WTC11 (cell line): ENCODE data around the gene SLC25A26. TPM values are rescaled to one million over a fixed set of nuclear protein-coding genes. Genes with fewer than 3 reads are reported as not detected.
"Not testable (repeated sequence)": the region's sequence is repeated elsewhere in the genome, so short reads cannot be mapped to it uniquely, and the experiment has no call there.

ENCODE experiments used
- ATAC-seq: fragments of 200-7000 bp; cut with Tn5 transposase; 2 replicates; pipeline ENCODE4 v1.10.0; 2021; ENCODE audit warnings: mild to moderate bottlenecking, moderate library complexity
- CTCF ChIA-PET: fragments of 300-600 bp; sonication (Branson Sonifier 250); formaldehyde crosslinking; loops from one replicate; lab custom pipeline; 2021; ENCODE audit warnings: antibody characterized with exemption; lab: Charles Lee
- POLR2A ChIA-PET: fragments of 350-600 bp; sonication (Branson Sonifier 250); formaldehyde crosslinking; loops from one replicate; lab custom pipeline; 2021; ENCODE audit warnings: antibody characterized with exemption; lab: Charles Lee
- DNase-seq: peaks from one replicate; pipeline ENCODE4 v3.0.0; 2021; ENCODE audit warnings: low spot score
- H3K27ac Mint-ChIP-seq: 2 replicates; pipeline ENCODE4 v1.8.0; 2021; ENCODE audit warnings: mixed read lengths
- H3K27me3 Mint-ChIP-seq: 2 replicates; pipeline ENCODE4 v1.8.0; 2021; ENCODE audit warnings: low read depth, mild to moderate bottlenecking, moderate library complexity, mixed read lengths
- H3K36me3 Mint-ChIP-seq: 2 replicates; pipeline ENCODE4 v1.8.0; 2021; ENCODE audit warnings: mixed read lengths
- H3K4me1 Mint-ChIP-seq: 2 replicates; pipeline ENCODE4 v1.8.0; 2022; ENCODE audit warnings: mixed read lengths
- H3K4me3 Mint-ChIP-seq: 2 replicates; pipeline ENCODE4 v1.8.0; 2021; ENCODE audit warnings: mild to moderate bottlenecking, moderate library complexity, mixed read lengths
- H3K9me3 Mint-ChIP-seq: 2 replicates; pipeline ENCODE4 v1.8.0; 2021; ENCODE audit warnings: mixed read lengths
- CBFB ChIP-seq: sonication (generic); formaldehyde crosslinking; IDR thresholded peaks from 2 replicates; pipeline ENCODE4 v1.8.1; 2022; ENCODE audit warnings: mild to moderate bottlenecking, low read depth, missing genetic modification reagents
- CREB1 ChIP-seq: sonication (generic); formaldehyde crosslinking; IDR thresholded peaks from 2 replicates; pipeline ENCODE4 v1.8.0; 2023; ENCODE audit warnings: mild to moderate bottlenecking, missing genetic modification reagents
- CREM ChIP-seq: sonication (generic); formaldehyde crosslinking; IDR thresholded peaks from 2 replicates; pipeline ENCODE4 v1.8.1; 2022; ENCODE audit warnings: mild to moderate bottlenecking, missing genetic modification reagents, moderate library complexity
- CTCF ChIP-seq: fragments of 200-600 bp; IDR thresholded peaks from 2 replicates; pipeline ENCODE4 v1.8.0; 2022; ENCODE audit warnings: antibody characterized with exemption
- GRHL2 ChIP-seq: fragments of 250-450 bp; sonication (Bioruptor Pico); IDR thresholded peaks from 2 replicates; pipeline ENCODE4 v1.8.0; 2022; ENCODE audit warnings: mild to moderate bottlenecking, moderate library complexity; ENCODE audit not compliant: insufficient replicate concordance, severe bottlenecking
- GTF2I ChIP-seq: fragments of 250-450 bp; sonication (Bioruptor Pico); conservative IDR thresholded peaks from 2 replicates; pipeline ENCODE4 v1.4.0; 2021; ENCODE audit warnings: mild to moderate bottlenecking
- IRF1 ChIP-seq: sonication (generic); formaldehyde crosslinking; IDR thresholded peaks from 2 replicates; pipeline ENCODE4 v1.8.0; 2023; ENCODE audit warnings: missing genetic modification reagents
- JAZF1 ChIP-seq: fragments of 250-450 bp; sonication (Bioruptor Pico); IDR thresholded peaks from 2 replicates; pipeline ENCODE4 v1.9.0; 2021; ENCODE audit warnings: moderate library complexity, mild to moderate bottlenecking, inconsistent platforms
- JUN ChIP-seq: sonication (generic); formaldehyde crosslinking; IDR thresholded peaks from 2 replicates; pipeline ENCODE4 v1.8.0; 2023; ENCODE audit warnings: mild to moderate bottlenecking, missing genetic modification reagents
- NFATC4 ChIP-seq: fragments of 250-450 bp; sonication (Bioruptor Pico); IDR thresholded peaks from 2 replicates; pipeline ENCODE4 v1.9.0; 2021; ENCODE audit warnings: mild to moderate bottlenecking
- NFYB ChIP-seq: sonication (generic); formaldehyde crosslinking; conservative IDR thresholded peaks from 2 replicates; pipeline ENCODE4 v1.8.0; 2022; ENCODE audit warnings: low read depth, missing genetic modification reagents
- PRRX2 ChIP-seq: fragments of 250-450 bp; sonication (Bioruptor Pico); IDR thresholded peaks from 2 replicates; pipeline ENCODE4 v1.8.0; 2021; ENCODE audit warnings: mild to moderate bottlenecking
- RORB ChIP-seq: fragments of 250-450 bp; sonication (Bioruptor Pico); IDR thresholded peaks from 2 replicates; pipeline ENCODE4 v1.9.0; 2021; ENCODE audit warnings: mild to moderate bottlenecking
- SP1 ChIP-seq: sonication (generic); formaldehyde crosslinking; conservative IDR thresholded peaks from 2 replicates; pipeline ENCODE4 v1.8.1; 2022; ENCODE audit warnings: missing genetic modification reagents
- STAT6 ChIP-seq: sonication (generic); formaldehyde crosslinking; conservative IDR thresholded peaks from 2 replicates; pipeline ENCODE4 v1.8.1; 2023; ENCODE audit warnings: mild to moderate bottlenecking, low read depth, missing genetic modification reagents, moderate library complexity
- TEAD1 ChIP-seq: sonication (generic); formaldehyde crosslinking; IDR thresholded peaks from 2 replicates; pipeline ENCODE4 v1.8.0; 2022; ENCODE audit warnings: mild to moderate bottlenecking, missing genetic modification reagents
- ZNF416 ChIP-seq: fragments of 250-450 bp; sonication (Bioruptor Pico); IDR thresholded peaks from 2 replicates; pipeline ENCODE4 v1.9.0; 2021; ENCODE audit warnings: mild to moderate bottlenecking, inconsistent platforms
- total RNA-seq: library from RNA; stranded (reverse); gene quantifications from 3 replicates; pipeline ENCODE4 v1.2.3, GENCODE V29; 2021
- TF ChIP-seq, protein P1 (sequence below): sonication (generic); formaldehyde crosslinking; IDR thresholded peaks from 2 replicates; pipeline ENCODE4 v1.8.1; 2022; ENCODE audit warnings: low read depth, missing genetic modification reagents, borderline replicate concordance
- TF ChIP-seq, protein P2 (sequence below): sonication (generic); formaldehyde crosslinking; IDR thresholded peaks from 2 replicates; pipeline ENCODE4 v1.8.0; 2022; ENCODE audit warnings: mild to moderate bottlenecking, missing genetic modification reagents
- TF ChIP-seq, protein P3 (sequence below): sonication (generic); formaldehyde crosslinking; IDR thresholded peaks from 2 replicates; pipeline ENCODE4 v1.8.1; 2023; ENCODE audit warnings: mild to moderate bottlenecking, missing genetic modification reagents, moderate library complexity

SLC25A26 gene
- total RNA-seq, 1 experiment from 2014 or later, result 29.1 TPM

GRCh38 chr3:66280304-66280703 lies 59.5 kb downstream of the SLC25A26 start:
- POLR2A ChIA-PET, result no interaction called here
- no peak for TF ChIP-seq TEAD1 (CRISPR knock-in tag)
- TF ChIP-seq ZNF416 (CRISPR knock-in tag), result no peak
- TF ChIP-seq NFATC4 (CRISPR knock-in tag), result no peak
- no peak for TF ChIP-seq RORB (CRISPR knock-in tag)
- Mint-ChIP-seq H3K27me3 (no peaks in the 10 kb centered on the region), H3K9me3 (peaks cover 2% of the 10 kb centered on the region; the same call in 1 of the 2 replicates), H3K4me1 (peaks cover 21% of the 10 kb centered on the region), H3K27ac (no peak overlapping the region), H3K4me3 (no peak overlapping the region), H3K36me3 (no peaks in the 10 kb centered on the region)
- no peak for ATAC-seq
- CTCF ChIA-PET, result interaction anchor here (0.6 to 5.1 kb wide), 2 partner anchors 27 to 93 kb away, joined by 3 to 54 read pairs; no protein-coding TSS in a partner anchor
- DNase-seq, result no peak

DNA sequence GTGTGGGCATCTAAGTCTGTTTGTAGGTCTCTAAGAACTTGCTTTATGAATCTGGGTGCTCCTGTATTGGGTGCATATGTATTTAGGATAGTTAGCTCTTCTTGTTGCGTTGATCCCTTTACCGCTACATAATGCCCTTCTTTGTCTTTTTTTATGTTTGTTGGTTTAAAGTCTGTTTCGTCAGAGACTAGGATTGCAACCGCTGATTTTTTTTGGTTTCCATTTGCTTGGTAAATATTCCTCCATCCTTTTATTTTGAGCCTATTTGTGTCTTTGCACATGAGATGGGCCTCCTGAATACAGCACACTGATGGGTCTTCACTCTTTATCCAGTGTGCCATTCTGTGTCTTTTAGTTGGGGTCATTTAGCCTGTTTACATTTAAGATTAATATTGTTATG lies 71.1 kb downstream of the SLC25A26 start:
- POLR2A ChIA-PET, ATAC-seq, H3K36me3 Mint-ChIP-seq, CTCF ChIA-PET, DNase-seq, H3K27me3 Mint-ChIP-seq, H3K4me3 Mint-ChIP-seq, H3K27ac Mint-ChIP-seq: not testable (repeated sequence)
- H3K9me3 Mint-ChIP-seq, result peaks cover 21% of the 10 kb centered on the region
- peaks cover 28% of the 10 kb centered on the region for H3K4me1 Mint-ChIP-seq

GRCh38 chr3:66297260-66297873 lies 76.6 kb downstream of the SLC25A26 start:
- H3K9me3 Mint-ChIP-seq, result no peaks in the 10 kb centered on the region
- ATAC-seq (no peak), DNase-seq (no peak)
- TF ChIP-seq IRF1 (CRISPR knock-in tag), result no peak
- TF ChIP-seq CREM (CRISPR knock-in tag), result no peak
- TF ChIP-seq, protein P1, sequence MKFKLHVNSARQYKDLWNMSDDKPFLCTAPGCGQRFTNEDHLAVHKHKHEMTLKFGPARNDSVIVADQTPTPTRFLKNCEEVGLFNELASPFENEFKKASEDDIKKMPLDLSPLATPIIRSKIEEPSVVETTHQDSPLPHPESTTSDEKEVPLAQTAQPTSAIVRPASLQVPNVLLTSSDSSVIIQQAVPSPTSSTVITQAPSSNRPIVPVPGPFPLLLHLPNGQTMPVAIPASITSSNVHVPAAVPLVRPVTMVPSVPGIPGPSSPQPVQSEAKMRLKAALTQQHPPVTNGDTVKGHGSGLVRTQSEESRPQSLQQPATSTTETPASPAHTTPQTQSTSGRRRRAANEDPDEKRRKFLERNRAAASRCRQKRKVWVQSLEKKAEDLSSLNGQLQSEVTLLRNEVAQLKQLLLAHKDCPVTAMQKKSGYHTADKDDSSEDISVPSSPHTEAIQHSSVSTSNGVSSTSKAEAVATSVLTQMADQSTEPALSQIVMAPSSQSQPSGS (CRISPR knock-in tag), result no peak
- no peak for TF ChIP-seq SP1 (CRISPR knock-in tag)
- TF ChIP-seq JUN (CRISPR knock-in tag), result no peak
- TF ChIP-seq, protein P2, sequence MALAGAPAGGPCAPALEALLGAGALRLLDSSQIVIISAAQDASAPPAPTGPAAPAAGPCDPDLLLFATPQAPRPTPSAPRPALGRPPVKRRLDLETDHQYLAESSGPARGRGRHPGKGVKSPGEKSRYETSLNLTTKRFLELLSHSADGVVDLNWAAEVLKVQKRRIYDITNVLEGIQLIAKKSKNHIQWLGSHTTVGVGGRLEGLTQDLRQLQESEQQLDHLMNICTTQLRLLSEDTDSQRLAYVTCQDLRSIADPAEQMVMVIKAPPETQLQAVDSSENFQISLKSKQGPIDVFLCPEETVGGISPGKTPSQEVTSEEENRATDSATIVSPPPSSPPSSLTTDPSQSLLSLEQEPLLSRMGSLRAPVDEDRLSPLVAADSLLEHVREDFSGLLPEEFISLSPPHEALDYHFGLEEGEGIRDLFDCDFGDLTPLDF, result no peak
- no peak for TF ChIP-seq CBFB (CRISPR knock-in tag)
- H3K27ac Mint-ChIP-seq, result peak overlapping the region; percentile 33; the same call in 1 of the 2 replicates
- no peaks in the 10 kb centered on the region for H3K36me3 Mint-ChIP-seq
- H3K4me3 Mint-ChIP-seq, result no peak overlapping the region
- CTCF ChIA-PET, result interaction anchor here (0.7 to 1.5 kb wide), 3 partner anchors 20 to 641 kb away, joined by 6 to 7 read pairs (median 6); no protein-coding TSS in a partner anchor
- H3K27me3 Mint-ChIP-seq, result no peaks in the 10 kb centered on the region
- POLR2A ChIA-PET, result interaction anchor here (0.7 kb wide), 2 partner anchors 28 to 447 kb away, joined by 5 to 8 read pairs; no protein-coding TSS in a partner anchor
- H3K4me1 Mint-ChIP-seq, result peaks cover 10% of the 10 kb centered on the region

DNA sequence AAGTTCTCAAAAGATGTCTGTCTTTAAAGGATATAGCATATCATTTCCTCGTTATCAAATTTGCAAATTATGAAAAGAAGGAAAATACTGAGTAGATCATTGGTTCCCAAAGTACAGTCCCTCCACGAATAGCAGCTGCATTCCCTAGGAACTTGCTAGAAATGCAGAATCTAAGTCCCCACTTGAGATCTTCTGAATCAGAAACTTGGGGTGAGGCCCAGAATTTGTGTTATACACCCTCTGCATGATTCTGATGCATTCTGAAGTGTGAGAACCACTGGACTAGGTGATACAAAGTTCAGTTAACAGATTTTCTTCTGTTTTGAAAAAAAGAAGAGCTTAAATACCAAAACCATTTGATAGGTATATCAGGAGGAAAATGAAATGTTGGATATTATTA lies 77.1 kb downstream of the SLC25A26 start:
- H3K9me3 Mint-ChIP-seq, result no peaks in the 10 kb centered on the region
- no peaks in the 10 kb centered on the region for H3K27me3 Mint-ChIP-seq
- DNase-seq (no peak), ATAC-seq (no peak)
- H3K36me3 Mint-ChIP-seq, result no peaks in the 10 kb centered on the region
- H3K27ac Mint-ChIP-seq, result no peak overlapping the region
- ChIA-PET CTCF (interaction anchor here (0.7 to 1.5 kb wide), 3 partner anchors 21 to 641 kb away, joined by 6 to 7 read pairs (median 6); no protein-coding TSS in a partner anchor), POLR2A (interaction anchor here (0.7 kb wide), 1 partner anchor 28 kb away, joined by 5 read pairs; no protein-coding TSS in a partner anchor)
- H3K4me3 Mint-ChIP-seq, result no peak overlapping the region
- H3K4me1 Mint-ChIP-seq, result peaks cover 4% of the 10 kb centered on the region
- TF ChIP-seq NFYB (CRISPR knock-in tag) (no peak), STAT6 (CRISPR knock-in tag) (no peak), PRRX2 (no peak), CREB1 (CRISPR knock-in tag) (no peak), GRHL2 (CRISPR knock-in tag) (no peak), CTCF (no peak), GTF2I (CRISPR knock-in tag) (no peak), JAZF1 (no peak)
- TF ChIP-seq, protein P3, sequence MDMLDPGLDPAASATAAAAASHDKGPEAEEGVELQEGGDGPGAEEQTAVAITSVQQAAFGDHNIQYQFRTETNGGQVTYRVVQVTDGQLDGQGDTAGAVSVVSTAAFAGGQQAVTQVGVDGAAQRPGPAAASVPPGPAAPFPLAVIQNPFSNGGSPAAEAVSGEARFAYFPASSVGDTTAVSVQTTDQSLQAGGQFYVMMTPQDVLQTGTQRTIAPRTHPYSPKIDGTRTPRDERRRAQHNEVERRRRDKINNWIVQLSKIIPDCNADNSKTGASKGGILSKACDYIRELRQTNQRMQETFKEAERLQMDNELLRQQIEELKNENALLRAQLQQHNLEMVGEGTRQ (CRISPR knock-in tag), result no peak
